Islet of Langerhans (tissue), 1 donor: Measurements from ENCODE around the gene ARRDC3.

ENCODE experiments used
- FAIRE-seq: peaks from one replicate; lab custom pipeline; 2011; peaks lifted over from hg19 to GRCh38; lab: Jason Lieb, UNC

The ARRDC3 gene

GRCh38 chr5:91384671-91385430 lies 1.7 kb upstream of the ARRDC3 start:
- FAIRE-seq = peak; percentile 100

- peak; percentile 5 for FAIRE-seq
These were observed 811 bp upstream of the ARRDC3 start for GRCh38 chr5:91383956-91384300.

- FAIRE-seq = peak; percentile 36
These were observed 539 bp downstream of the ARRDC3 start for GRCh38 chr5:91382530-91383026.

- peak; percentile 97 for FAIRE-seq
These were observed 1.2 kb downstream of the ARRDC3 start for GRCh38 chr5:91381774-91382359.

GRCh38 chr5:91381239-91381773 lies 1.8 kb downstream of the ARRDC3 start:
- peak; percentile 9 for FAIRE-seq

GRCh38 chr5:91380491-91381238 lies 2.5 kb downstream of the ARRDC3 start:
- FAIRE-seq = peak; percentile 89

- FAIRE-seq = no peak
These were observed 3.1 kb downstream of the ARRDC3 start for GRCh38 chr5:91379914-91380490.

- FAIRE-seq = peak; percentile 96
These were observed 3.7 kb downstream of the ARRDC3 start for GRCh38 chr5:91379246-91379913.

GRCh38 chr5:91378752-91379211 lies 4.3 kb downstream of the ARRDC3 start:
- no peak for FAIRE-seq

GRCh38 chr5:91374893-91375520 lies 8.1 kb downstream of the ARRDC3 start:
- FAIRE-seq = peak; percentile 90

GRCh38 chr5:91373600-91373999 lies 9.5 kb downstream of the ARRDC3 start:
- FAIRE-seq = no peak

GRCh38 chr5:91373006-91373405 lies 10.1 kb downstream of the ARRDC3 start:
- no peak for FAIRE-seq

GRCh38 chr5:91369480-91369879 lies 13.6 kb downstream of the ARRDC3 start:
- peak; percentile 30 for FAIRE-seq

- no peak for FAIRE-seq
These were observed 15.0 kb downstream of the ARRDC3 start for GRCh38 chr5:91367908-91368648.

- peak; percentile 66 for FAIRE-seq
These were observed 15.8 kb downstream of the ARRDC3 start for GRCh38 chr5:91367344-91367743.

- FAIRE-seq = no peak
These were observed 16.6 kb downstream of the ARRDC3 start for GRCh38 chr5:91366551-91366950.

- FAIRE-seq = no peak
These were observed 17.6 kb downstream of the ARRDC3 start for GRCh38 chr5:91365498-91365897.

GRCh38 chr5:91362935-91363334 lies 20.2 kb downstream of the ARRDC3 start:
- FAIRE-seq = no peak

- FAIRE-seq = no peak
These were observed 21.3 kb downstream of the ARRDC3 start for GRCh38 chr5:91361790-91362189.

GRCh38 chr5:91361055-91361701 lies 21.9 kb downstream of the ARRDC3 start:
- no peak for FAIRE-seq
